HG03025 (cell line): Measurements from ENCODE around the gene ZNF609.

Experiments
- ATAC-seq: cut with Tn5 transposase; IDR thresholded peaks from one replicate; pipeline ENCODE4 v1.9.1; 2021; ENCODE audit warnings: mild to moderate bottlenecking, moderate library complexity; ENCODE audit not compliant: unreplicated experiment, low FRiP score

Gene ZNF609

DNA sequence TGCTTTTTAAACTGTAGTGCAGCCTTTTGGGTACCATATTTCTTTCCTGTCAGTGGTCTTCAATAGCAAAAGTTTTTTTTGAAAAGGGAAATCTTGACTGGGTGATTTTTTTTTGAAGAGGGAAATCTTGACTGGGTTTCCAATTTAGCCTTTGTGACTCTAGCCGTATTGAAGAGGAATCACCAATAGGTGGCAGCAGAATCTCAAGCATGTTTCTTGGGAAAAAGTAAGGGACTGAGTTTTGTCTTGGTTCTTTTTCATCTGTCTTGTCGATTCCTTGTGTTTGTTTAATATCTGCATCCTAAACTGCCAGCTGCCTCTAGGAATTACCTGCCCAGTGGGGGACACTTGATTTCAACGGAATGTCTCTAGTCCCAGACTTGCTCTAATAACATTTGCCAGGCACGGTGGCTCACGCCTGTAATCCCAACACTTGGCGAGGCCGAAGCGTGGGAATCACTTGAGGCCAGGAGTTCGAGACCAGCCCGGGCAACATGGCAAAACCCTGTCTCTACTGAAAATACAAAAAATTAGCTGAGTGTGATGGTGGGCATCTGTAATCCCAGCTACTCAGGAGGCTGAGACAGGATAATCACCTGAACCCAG is 225.9 kb downstream of the ZNF609 start:
- ATAC-seq: no peak

DNA sequence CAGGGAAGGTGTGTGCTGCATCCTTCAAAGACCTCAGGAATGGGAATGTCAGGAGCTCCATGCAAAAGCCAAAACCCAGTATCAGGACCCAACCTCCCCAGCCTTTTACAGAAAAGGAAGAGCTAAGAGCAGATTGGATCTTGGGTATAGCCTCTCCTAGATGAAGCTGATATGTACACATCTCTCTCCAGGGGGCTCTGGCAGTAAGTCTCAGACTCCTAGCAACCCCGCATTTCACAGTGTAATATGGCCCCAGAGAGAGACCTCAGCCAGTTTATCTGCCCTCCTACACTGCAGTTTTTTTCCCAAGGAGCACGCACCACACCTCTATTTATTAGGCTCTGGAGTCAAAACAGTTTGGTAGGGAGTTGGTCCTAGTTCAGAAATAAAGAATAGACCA is 226.8 kb downstream of the ZNF609 start:
- ATAC-seq: no peak

DNA sequence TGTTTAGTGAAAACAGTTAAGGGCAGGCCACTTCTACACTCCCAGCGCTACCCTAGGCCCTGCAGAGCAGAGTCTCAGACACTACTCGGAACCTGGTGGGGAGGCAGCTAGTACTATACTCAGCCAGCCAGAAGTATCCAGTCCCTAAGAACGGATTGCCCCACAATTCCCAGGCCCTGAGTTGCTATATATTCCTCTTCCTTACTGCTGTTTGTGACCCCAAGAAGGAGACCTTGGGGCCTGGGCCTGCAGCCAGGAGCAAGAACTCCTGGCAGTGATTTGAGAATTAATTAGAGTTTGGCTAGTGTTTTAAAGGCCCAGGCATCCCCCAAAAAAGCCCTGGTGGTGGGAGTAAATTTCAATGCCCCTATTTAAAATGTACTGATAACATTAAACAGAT is 227.3 kb downstream of the ZNF609 start:
- no peak for ATAC-seq

DNA sequence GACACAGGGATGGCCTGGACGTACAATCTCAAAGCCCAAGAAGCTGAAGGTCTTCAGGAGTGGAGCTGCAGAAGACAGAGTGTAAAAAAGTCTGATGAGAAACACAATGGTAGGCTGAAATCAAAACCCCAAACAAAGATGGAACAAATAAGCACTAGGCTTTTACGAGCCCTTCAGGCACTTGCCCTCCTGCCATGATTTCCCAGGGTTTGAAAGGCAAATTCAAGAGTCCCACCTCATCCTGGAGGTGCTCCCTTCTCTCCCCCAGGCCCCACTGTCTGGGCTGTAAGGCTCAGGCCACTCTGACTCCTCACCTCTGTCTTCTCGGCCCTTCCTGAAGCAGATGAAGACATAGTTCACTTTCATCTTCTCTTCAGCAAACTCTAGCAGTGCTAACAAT is 228.4 kb downstream of the ZNF609 start:
- no peak for ATAC-seq

DNA sequence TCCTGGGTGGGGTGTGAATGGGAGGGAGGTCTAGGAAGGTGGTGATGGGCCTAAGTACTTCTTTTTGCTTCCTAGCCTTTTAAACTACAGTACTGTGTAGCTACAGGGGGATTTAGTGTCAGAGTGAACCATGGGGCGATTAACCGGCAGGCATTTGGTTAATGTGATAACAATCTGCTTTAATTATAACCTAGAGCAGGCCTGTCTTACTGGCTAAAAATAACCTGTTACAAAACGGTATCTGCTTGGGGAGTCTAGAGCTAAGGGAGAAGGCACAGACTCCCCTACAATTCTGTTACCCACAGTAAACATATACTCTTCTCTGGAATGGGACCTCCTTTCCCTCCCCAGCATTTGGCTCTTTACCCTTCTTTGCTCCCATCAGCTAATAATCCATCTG is 229.6 kb downstream of the ZNF609 start:
- ATAC-seq: no peak

DNA sequence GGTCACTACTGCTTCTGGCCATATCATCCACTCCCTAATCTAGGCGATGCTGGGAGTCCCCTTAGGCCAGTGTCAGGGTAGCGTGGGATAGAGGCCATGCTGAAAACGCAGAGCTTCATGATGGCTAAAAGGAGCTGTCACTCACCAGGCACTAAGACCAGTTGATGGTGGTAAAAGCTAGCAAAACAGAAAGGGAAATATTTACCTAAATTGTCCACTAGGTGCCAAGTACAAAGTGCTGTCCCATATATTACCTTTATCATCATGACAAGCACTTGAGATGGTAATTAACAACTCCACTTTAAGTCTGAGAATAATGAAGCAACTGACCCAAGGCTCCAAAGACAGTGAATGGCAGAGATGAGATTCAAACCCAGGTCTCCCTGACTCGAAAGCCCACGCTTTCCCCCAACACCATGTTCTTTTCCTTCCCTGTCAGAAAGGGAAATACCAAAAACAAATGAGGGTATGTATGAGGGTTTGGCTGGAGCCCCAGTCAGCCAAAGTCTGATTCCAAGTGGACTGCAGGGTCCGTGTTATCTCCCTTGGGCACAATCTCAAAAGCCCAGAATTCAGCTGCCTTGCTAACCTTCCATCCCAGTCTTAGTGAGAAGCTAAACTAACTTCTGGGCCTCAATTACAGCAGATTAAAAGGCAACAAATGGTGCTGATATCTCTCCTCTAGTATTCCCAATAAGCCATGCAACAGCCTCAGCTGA is 230.4 kb downstream of the ZNF609 start:
- no peak for ATAC-seq

DNA sequence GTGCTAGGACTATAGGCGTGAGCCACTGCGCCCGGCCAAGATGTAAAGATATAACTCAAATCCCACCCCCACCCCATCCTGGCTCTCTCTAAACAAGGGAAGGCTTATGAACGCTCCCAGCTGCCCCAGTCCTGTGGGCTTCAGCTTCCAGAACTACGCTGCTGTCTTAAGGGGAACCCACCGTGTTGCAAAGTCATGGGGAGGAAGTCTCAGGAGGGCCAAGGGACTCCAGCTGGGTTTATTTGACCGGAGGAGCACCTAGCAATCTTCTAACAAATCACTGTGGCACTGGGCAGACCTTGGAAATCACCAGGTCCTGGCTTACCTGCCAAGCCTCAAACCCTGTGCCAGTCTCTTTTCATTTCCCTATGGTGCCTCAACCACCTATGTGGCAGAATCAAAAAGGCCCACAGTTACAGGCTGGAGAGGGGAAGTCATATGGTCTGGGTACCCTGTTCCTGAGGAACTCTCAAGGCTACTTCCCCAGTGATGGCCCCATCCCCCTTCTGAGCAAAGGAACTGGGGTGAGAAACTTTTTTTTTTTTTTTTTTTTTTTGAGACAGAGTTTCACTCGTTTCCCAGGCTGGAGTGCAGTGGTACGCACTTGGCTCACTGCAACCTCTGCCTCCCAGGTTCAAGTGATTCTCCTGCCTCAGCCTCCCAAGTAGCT is 231.7 kb downstream of the ZNF609 start:
- no peak for ATAC-seq

DNA sequence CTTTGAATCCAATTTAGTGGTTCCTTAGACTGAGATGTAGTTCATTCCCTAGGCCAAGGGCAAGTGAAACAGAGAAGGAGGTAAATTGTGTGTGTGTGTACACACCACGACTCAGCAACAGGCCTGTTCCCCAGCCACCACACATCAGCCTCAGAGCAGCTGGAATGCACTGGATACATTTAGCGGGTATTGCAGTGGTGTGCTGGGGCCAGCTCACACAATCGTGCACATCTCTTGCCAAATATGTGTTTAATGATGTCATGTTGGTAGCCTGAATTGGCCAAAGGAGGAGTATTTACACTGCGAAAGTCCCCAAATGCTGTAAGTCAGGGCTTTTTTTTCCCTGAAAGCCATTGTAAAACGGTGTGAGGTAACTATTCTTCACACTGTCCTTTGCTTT is 232.8 kb downstream of the ZNF609 start:
- ATAC-seq: no peak

DNA sequence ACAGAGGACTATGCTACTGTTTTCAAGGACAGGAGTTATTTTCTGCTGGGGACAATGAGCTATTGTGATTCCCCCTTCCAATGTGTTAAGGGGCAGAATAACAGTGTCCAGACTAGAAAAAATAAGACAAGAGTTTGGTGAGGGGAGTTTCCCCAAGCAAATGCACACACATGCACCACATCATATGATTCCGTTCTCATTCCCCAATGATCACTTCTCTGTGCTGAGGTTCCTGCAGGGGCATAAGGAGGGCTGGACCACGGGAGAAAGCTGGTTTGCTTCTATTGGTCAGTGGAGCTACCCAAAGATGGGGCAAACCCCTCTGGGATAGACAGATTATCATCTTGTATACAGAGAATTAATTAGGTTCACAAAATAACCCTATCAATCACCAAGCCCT is 234.4 kb downstream of the ZNF609 start:
- no peak for ATAC-seq

DNA sequence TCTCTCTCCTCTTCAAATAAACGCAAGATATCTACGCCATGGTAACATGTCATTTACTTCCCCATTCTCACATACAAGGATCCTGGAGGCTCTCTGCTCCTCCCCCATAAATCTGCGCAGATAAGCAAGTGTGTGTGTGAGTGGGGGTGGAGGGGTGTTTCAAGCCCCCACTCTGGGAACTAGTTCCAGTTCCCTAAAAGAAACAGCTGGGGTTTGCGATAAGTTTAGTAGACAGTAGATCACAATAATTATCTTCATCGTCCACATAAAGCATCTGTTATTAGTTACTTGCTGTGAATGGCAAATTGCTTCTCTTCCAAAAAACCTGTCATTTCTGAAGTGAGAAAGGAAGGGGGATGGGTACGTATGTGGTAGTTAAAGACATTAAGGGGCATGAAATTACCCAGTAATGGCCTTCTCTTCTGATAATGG is 235.2 kb downstream of the ZNF609 start:
- ATAC-seq: no peak

DNA sequence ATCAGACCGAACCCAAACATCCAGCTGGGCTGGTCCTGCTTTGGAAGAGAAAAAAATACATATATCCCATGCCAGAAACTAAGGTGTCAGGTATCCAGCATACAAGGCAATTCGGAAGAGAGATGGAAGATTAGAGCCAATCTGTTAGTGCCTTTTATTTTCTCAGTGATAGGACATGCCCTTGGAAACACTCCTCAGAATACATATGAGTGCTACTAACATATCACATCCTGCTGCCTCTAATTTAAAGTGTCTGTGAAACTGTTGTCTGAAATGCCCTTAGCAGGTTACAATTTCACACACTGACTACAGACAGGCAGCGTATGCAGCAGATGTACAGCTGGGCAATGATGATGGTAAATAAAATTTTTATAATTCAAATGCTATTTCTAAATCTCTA is 236.1 kb downstream of the ZNF609 start:
- ATAC-seq: no peak

DNA sequence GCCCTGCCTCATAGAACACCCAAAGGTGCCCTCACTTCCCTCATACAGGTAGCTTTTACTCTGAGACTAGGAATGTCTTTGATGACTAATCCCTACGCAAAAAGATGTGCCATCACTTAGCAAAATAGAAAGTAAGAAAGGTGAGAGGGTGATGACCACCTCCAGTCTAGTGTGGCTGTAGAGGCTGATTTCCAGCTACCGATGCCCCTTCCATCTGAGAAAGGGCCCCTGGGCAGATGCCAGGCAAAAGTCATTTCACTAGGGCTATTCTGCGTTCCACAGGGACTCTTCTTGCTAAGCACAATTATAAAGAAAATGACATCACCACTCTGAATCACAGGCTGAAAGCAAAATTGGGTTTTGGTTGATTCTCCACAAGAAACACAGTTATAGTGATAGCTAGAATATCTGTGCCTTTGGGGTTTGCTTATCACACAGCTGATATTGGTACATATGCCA is 237.6 kb downstream of the ZNF609 start:
- no peak for ATAC-seq

DNA sequence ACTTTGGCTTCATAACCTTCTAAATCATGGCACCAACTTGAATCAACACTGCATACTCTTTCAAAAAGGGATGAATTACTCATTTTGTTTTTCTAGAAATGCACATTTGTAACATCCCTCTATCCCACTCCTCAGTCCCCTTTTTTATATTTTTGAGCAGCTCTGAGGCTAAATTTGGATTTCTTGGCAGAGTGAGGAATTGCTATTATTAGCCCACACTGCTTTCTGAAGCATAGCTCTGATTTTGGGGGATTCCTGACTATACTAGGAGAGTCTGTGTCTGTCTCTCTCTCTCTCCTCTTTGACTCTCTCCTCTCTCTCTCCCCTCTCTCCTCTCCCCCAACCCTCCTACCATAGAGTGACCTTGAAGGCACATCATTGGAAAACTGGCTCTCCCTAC is 238.4 kb downstream of the ZNF609 start:
- ATAC-seq: no peak

DNA sequence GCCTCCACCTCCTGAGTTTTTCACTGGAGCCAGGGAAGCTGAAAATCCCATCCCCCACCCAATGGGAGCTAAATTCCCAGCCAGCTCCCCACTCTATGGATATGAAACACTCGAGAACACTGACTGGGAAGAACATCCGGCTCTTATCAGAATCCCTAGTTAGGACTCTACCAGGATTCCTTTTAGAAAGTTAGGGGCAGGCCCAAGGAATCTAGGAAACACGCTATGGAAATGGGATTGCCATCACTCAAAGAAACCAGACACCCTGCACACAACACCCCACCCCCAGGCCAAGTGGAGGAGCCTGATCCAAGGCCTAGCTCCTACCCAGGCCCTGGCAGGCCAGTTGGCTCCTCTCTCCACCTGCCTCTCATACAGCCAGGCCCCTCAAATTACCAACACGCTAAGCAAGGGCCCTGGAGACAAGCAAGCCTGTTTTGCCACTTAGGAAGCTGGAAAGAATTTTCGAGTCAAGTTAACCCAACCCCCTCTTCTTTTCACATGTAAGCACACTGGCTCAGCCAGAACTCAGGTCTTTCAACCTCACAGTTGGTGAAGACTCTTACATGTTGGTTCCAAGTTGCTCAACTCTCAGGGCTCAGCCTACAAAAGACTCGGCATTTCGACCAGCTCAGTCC is 239.5 kb downstream of the ZNF609 start:
- ATAC-seq: no peak

DNA sequence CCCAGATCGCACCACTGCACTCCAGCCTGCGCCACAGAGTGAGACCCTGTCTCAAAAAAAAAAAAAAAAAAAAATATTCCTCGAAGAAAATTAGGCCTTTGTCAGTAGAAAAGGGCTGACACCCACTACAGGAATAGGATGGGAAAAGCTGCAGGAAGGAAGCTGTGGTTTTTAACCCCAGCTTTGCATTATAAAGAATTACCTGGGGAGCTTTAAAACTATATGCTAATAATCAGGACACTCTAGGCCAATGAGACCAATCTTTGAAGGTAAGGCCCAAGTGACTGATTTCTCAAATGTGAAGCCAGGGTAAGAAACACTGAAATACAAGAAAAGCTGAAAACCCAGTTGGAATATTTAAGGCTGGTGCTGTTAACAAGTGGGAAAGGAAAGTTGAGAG is 240.7 kb downstream of the ZNF609 start:
- no peak for ATAC-seq

DNA sequence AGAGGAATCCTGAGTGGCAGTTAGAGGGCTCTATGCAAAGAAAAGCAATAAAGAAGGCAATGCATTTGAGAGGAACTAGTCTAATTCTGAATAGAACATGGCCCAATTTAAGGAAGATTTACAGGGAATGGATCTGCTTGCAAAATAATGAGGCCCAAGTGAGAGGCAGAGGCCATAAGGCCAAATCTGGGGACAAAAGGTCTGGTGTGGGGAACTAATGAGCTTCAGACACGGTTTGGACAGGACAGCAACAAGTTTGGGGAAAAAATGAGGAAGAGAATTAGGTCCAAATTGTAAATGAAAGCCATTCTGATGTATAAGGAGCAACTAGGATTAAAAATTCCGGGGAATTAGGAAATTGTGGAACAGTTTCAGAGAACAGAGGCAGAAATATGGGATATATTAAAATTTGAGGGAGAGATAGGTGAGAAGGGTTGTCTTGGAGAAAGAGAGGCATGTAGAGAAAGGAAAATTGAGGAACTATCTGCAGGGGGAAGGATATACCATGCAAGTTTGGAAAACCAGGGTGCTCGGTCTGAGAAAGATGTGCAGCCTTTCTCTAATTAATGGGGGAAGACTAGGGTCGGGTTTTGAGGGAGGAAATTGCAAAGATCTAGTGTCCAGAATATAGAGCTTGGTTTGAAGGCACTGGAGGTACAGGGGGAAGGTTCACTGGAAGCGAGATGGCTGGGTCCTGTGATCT is 241.3 kb downstream of the ZNF609 start:
- ATAC-seq: no peak

DNA sequence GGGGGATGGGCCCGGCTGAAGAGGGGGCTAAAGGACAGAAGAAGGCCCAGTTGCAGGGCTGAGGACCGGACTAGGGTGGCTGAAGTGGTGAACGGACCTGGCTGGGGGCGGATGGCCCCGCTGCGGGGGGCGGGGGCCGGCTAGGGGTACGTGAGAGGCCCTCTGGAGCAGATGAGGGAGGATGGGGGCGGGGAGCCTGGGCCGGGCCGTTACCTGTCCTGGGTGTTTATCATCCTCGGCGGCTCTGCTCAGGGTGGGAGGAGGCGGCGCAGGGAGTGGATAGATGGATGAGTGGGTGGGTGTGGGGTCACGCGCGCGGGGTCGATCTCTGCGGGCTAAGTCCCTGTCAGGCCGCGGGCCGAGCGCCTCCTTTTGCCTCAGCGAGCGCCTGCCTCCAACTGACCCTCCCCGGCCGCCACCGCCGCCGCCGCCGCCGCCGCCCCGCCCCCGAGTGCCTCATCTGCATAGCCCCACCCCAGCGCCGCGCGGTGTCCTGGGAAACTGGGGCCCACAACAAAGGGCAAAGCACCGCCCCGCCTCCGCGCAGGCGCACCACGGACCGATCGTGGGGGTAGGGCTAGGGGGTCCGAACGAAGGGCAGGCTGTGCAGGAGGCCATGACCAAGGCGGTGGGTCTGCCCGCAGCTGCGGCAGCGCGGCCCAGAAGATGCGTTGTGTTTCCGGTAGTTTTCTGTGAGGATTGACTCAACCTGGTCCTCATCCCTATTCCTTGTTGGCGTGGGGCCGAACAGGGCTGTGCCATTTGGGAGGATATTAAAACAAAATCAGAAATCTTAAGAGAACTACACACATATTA is 242.6 kb downstream of the ZNF609 start:
- peak; percentile 80 for ATAC-seq

DNA sequence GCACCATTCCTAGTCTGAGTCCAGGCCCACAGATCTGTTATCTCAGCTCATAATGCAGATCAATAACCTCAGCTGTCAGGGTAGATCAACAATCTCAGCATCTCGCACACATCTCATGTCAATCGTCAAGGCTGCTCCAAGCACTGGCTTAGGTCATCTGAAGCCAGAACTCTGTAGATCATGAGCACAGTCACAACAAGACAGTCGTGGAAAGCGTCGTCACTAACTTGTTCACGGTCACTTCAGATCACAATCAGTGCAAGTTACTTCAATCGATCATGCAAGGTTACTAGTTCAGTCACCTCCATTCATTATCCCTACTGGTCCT is 243.2 kb downstream of the ZNF609 start:
- ATAC-seq: no peak

DNA sequence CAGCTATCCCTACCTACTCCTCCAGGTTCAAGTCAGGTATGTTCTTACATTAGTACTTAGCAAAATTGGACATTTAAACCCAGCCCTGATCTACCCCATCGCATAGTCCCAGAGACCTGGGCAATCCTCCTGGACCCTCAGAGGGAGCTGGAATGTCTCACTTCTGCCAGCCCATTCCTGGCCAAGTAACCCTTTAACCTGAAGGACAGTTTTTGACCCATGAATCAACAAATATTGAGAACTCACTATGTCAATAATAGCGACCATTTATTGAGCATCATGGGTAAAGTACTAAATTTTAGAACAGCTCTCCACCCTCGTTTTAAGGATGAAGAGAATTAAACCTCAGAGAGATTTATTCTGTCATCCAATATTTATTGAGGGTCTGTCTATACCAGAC is 244.6 kb downstream of the ZNF609 start:
- ATAC-seq: no peak
